Neural progenitor cell (in vitro differentiated cells): ENCODE measurements around the gene IL6R.

Source experiments
- CTCF ChIP-seq: fragments of 200-600 bp; sonication (generic); IDR thresholded peaks from 2 replicates; pipeline ENCODE4 v1.5.1; 2017; ENCODE audit warnings: antibody characterized with exemption, mild to moderate bottlenecking
- EZH2phosphoT487 ChIP-seq: fragments of 200-600 bp; sonication (generic); IDR thresholded peaks from 2 replicates; pipeline ENCODE4 v1.6.1; 2017; ENCODE audit warnings: antibody characterized with exemption

GRCh38 chr1:154431586-154432373 is 26.6 kb downstream of the IL6R start:
- TF ChIP-seq CTCF (no peak), EZH2phosphoT487 (no peak)
